HepG2 (cell line): Measurements from ENCODE around the gene USP30. TPM values are rescaled to one million over a fixed set of nuclear protein-coding genes. Genes with fewer than 3 reads are reported as not detected.

Experiments
- ASH2L ChIP-seq: fragments of 300-600, 200-600 bp; sonication (generic); IDR thresholded peaks from 2 replicates; pipeline ENCODE4 v1.7.0; 2017; ENCODE audit warnings: low read depth, mild to moderate bottlenecking, moderate library complexity, mixed read lengths, low read length; ENCODE audit not compliant: insufficient read length
- ETV6 ChIP-seq: sonication (generic); formaldehyde crosslinking; conservative IDR thresholded peaks from 2 replicates; pipeline ENCODE4 v1.4.0; 2020; ENCODE audit warnings: missing genetic modification reagents
- KLF12 ChIP-seq: sonication (generic); formaldehyde crosslinking; IDR thresholded peaks from 2 replicates; pipeline ENCODE4 v1.4.0; 2020; ENCODE audit warnings: missing genetic modification reagents, borderline replicate concordance
- NPAS2 ChIP-seq: sonication (generic); formaldehyde crosslinking; IDR thresholded peaks from 2 replicates; pipeline ENCODE4 v1.8.0; 2022; ENCODE audit warnings: mild to moderate bottlenecking, missing genetic modification reagents, borderline replicate concordance
- PCBP2 ChIP-seq: fragments of 200-400 bp; formaldehyde crosslinking; optimal IDR thresholded peaks from 2 replicates; pipeline ENCODE3; 2018; ENCODE audit warnings: low read length, low read depth; ENCODE audit not compliant: poor library complexity, severe bottlenecking
- PLSCR1 ChIP-seq: sonication (generic); formaldehyde crosslinking; IDR thresholded peaks from 2 replicates; pipeline ENCODE4 v1.5.0; 2020; ENCODE audit warnings: missing genetic modification reagents, mild to moderate bottlenecking, borderline replicate concordance
- SNAPC2 ChIP-seq: sonication (generic); formaldehyde crosslinking; IDR thresholded peaks from 2 replicates; pipeline ENCODE4 v1.8.1; 2022; ENCODE audit warnings: mild to moderate bottlenecking, missing genetic modification reagents
- TAF1 ChIP-seq: sonication (generic); formaldehyde crosslinking; IDR thresholded peaks from 2 replicates; pipeline ENCODE4 v1.4.0; 2020; ENCODE audit warnings: missing genetic modification reagents
- U2AF2 ChIP-seq: fragments of 200-400 bp; formaldehyde crosslinking; IDR thresholded peaks from 2 replicates; pipeline ENCODE4 v1.6.1; 2017; ENCODE audit warnings: low read depth, mild to moderate bottlenecking, low read length
- ZNF451 ChIP-seq: sonication (generic); formaldehyde crosslinking; IDR thresholded peaks from 2 replicates; pipeline ENCODE4 v1.5.0; 2020; ENCODE audit warnings: mild to moderate bottlenecking, missing genetic modification reagents
- ZNF615 ChIP-seq: sonication (generic); formaldehyde crosslinking; IDR thresholded peaks from 2 replicates; pipeline ENCODE4 v1.5.0; 2020; ENCODE audit warnings: mild to moderate bottlenecking, missing genetic modification reagents, borderline replicate concordance
- ZNF652 ChIP-seq: IDR thresholded peaks from 2 replicates; pipeline ENCODE4 v1.6.1; 2016; ENCODE audit warnings: low read depth, borderline replicate concordance
- ZNF687 ChIP-seq: sonication (generic); formaldehyde crosslinking; IDR thresholded peaks from 2 replicates; pipeline ENCODE4 v1.5.1; 2020; ENCODE audit warnings: mild to moderate bottlenecking, missing genetic modification reagents, moderate library complexity
- ZNF713 ChIP-seq: sonication (generic); formaldehyde crosslinking; IDR thresholded peaks from 2 replicates; pipeline ENCODE4 v1.4.0; 2020; ENCODE audit warnings: mild to moderate bottlenecking, missing genetic modification reagents
- ZNF766 ChIP-seq: sonication (generic); formaldehyde crosslinking; IDR thresholded peaks from 2 replicates; pipeline ENCODE4 v1.5.0; 2020; ENCODE audit warnings: missing genetic modification reagents, borderline replicate concordance
- ZNF83 ChIP-seq: sonication (generic); formaldehyde crosslinking; IDR thresholded peaks from 2 replicates; pipeline ENCODE4 v1.4.0; 2020; ENCODE audit warnings: missing genetic modification reagents, mild to moderate bottlenecking, borderline replicate concordance
- ZNF839 ChIP-seq: sonication (generic); formaldehyde crosslinking; IDR thresholded peaks from 2 replicates; pipeline ENCODE4 v1.4.0; 2020; ENCODE audit warnings: missing genetic modification reagents, mild to moderate bottlenecking, borderline replicate concordance
- polyA plus RNA-seq, 8 experiments: library from polyadenylated mRNA; depleted of rRNA in 3 of 8; stranded (reverse) in 7 of 8; unstranded in 1 of 8; fragments of >200 nt; fragmentation: Illumina TruSeq in 4 of 8; extraction: Trizol in 4 of 8; gene quantifications; 2 replicates each; pipeline versions ENCODE4 v1.2.1 to v1.2.3, GENCODE V29; 2011 to 2016; ENCODE audit warnings: low read depth in 4 of 8, missing spikeins in 1 of 8, mixed read lengths in 1 of 8; ENCODE audit not compliant: insufficient read depth in 1 of 8
- total RNA-seq, 5 experiments: library from RNA; depleted of rRNA; stranded (reverse); fragments of >200 nt; fragmentation: Illumina TruSeq; extraction: Trizol; gene quantifications; 2 replicates each; pipeline ENCODE4 v1.2.3, GENCODE V29; 2016; ENCODE audit warnings: low read depth in 1 of 5
- TF ChIP-seq, protein P1 (sequence below): sonication (generic); formaldehyde crosslinking; IDR thresholded peaks from 2 replicates; pipeline ENCODE4 v1.8.0; 2022; ENCODE audit warnings: missing genetic modification reagents, mild to moderate bottlenecking, inconsistent platforms, borderline replicate concordance
- TF ChIP-seq, protein P2 (sequence below): sonication (generic); formaldehyde crosslinking; IDR thresholded peaks from 2 replicates; pipeline ENCODE4 v1.4.0; 2020; ENCODE audit warnings: missing genetic modification reagents
- TF ChIP-seq, protein P3 (sequence below): sonication (generic); formaldehyde crosslinking; IDR thresholded peaks from 2 replicates; pipeline ENCODE4 v1.8.0; 2023; ENCODE audit warnings: mild to moderate bottlenecking, missing genetic modification reagents

Gene USP30
- total and polyA plus RNA-seq, 2 of the 13 experiments (the other 11 are each of a cell fraction or from before 2014, with no cell fraction given): 11.2 to 20.8 TPM

DNA sequence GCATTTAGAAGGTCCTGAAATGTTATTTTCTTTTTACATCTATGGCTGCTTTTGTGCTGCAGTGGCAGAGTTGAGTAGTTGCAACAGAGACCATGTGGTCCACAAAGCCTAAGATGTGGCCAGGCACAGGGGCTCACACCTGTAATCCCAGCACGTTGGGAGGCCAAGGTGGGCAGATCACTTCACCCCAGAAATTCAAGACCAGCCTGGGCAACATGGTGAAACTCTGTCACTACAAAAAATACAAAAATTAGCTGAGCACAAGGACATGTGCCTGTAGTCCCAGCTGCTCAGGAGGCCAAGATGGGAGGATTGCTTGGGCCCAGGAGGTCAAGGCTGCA, 13.4 kb downstream of the USP30 start (continued):
- TF ChIP-seq PCBP2 (no peak), ZNF615 (CRISPR knock-in tag) (no peak), ZNF83 (CRISPR knock-in tag) (no peak), U2AF2 (no peak), NPAS2 (no peak), ASH2L (peak; percentile 2), ZNF451 (CRISPR knock-in tag) (no peak), ZNF839 (CRISPR knock-in tag) (no peak), ZNF713 (no peak), KLF12 (CRISPR knock-in tag) (no peak), ZNF652 (no peak), PLSCR1 (CRISPR knock-in tag) (no peak), ZNF687 (CRISPR knock-in tag) (peak; percentile 44; the same call in 1 of the 2 replicates), SNAPC2 (CRISPR knock-in tag) (no peak), ZNF766 (CRISPR knock-in tag) (no peak), TAF1 (CRISPR knock-in tag) (peak; percentile 31; the same call in 1 of the 2 replicates), ETV6 (CRISPR knock-in tag) (no peak)
- TF ChIP-seq, protein P1, sequence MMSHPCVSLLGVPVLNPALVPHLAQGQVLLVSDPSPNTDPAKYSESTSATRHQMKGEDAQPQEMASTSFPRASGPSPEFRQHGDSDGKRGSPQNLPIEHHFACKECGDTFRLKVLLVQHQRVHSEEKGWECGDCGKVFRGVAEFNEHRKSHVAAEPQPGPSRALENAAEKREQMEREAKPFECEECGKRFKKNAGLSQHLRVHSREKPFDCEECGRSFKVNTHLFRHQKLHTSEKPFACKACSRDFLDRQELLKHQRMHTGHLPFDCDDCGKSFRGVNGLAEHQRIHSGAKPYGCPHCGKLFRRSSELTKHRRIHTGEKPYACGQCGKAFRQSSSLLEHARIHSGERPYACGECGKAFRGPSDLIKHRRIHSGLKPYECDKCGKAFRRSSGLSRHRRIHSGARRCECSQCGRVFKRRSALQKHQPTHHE (CRISPR knock-in tag): no peak
- TF ChIP-seq, protein P2, sequence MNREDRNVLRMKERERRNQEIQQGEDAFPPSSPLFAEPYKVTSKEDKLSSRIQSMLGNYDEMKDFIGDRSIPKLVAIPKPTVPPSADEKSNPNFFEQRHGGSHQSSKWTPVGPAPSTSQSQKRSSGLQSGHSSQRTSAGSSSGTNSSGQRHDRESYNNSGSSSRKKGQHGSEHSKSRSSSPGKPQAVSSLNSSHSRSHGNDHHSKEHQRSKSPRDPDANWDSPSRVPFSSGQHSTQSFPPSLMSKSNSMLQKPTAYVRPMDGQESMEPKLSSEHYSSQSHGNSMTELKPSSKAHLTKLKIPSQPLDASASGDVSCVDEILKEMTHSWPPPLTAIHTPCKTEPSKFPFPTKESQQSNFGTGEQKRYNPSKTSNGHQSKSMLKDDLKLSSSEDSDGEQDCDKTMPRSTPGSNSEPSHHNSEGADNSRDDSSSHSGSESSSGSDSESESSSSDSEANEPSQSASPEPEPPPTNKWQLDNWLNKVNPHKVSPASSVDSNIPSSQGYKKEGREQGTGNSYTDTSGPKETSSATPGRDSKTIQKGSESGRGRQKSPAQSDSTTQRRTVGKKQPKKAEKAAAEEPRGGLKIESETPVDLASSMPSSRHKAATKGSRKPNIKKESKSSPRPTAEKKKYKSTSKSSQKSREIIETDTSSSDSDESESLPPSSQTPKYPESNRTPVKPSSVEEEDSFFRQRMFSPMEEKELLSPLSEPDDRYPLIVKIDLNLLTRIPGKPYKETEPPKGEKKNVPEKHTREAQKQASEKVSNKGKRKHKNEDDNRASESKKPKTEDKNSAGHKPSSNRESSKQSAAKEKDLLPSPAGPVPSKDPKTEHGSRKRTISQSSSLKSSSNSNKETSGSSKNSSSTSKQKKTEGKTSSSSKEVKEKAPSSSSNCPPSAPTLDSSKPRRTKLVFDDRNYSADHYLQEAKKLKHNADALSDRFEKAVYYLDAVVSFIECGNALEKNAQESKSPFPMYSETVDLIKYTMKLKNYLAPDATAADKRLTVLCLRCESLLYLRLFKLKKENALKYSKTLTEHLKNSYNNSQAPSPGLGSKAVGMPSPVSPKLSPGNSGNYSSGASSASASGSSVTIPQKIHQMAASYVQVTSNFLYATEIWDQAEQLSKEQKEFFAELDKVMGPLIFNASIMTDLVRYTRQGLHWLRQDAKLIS (CRISPR knock-in tag): no peak
- TF ChIP-seq, protein P3, sequence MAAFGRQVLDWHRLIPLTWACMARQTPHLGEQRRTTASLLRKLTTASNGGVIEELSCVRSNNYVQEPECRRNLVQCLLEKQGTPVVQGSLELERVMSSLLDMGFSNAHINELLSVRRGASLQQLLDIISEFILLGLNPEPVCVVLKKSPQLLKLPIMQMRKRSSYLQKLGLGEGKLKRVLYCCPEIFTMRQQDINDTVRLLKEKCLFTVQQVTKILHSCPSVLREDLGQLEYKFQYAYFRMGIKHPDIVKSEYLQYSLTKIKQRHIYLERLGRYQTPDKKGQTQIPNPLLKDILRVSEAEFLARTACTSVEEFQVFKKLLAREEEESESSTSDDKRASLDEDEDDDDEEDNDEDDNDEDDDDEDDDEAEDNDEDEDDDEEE (CRISPR knock-in tag): no peak
